GM21528 (cell line): Measurements from ENCODE around the gene FCGBP.
A peak's percentile ranks its signal among the peaks of the same experiment; 100 is the strongest.

ENCODE experiments used
- ATAC-seq: cut with Tn5 transposase; IDR thresholded peaks from one replicate; pipeline ENCODE4 v1.9.1; 2021; ENCODE audit warnings: mild to moderate bottlenecking, moderate library complexity; ENCODE audit not compliant: unreplicated experiment, low FRiP score

FCGBP gene

GRCh38 chr19:39949026-39949747 lies 14.8 kb upstream of the FCGBP start:
- no peak for ATAC-seq

GRCh38 chr19:39946532-39946931 lies 12.1 kb upstream of the FCGBP start:
- no peak for ATAC-seq

GRCh38 chr19:39943586-39943985 lies 9.2 kb upstream of the FCGBP start:
- no peak for ATAC-seq

- ATAC-seq = no peak
Measured at GRCh38 chr19:39942366-39942730, 7.9 kb upstream of the FCGBP start.

- ATAC-seq = peak; percentile 56
Measured at GRCh38 chr19:39941615-39942365, 7.4 kb upstream of the FCGBP start.

- ATAC-seq = peak; percentile 15
Measured at GRCh38 chr19:39941151-39941550, 6.7 kb upstream of the FCGBP start.

GRCh38 chr19:39940221-39940833 lies 5.9 kb upstream of the FCGBP start:
- ATAC-seq = no peak

GRCh38 chr19:39939556-39939955 lies 5.1 kb upstream of the FCGBP start:
- no peak for ATAC-seq

- no peak for ATAC-seq
Measured at GRCh38 chr19:39937787-39938186, 3.4 kb upstream of the FCGBP start.

GRCh38 chr19:39937094-39937720 lies 2.8 kb upstream of the FCGBP start:
- no peak for ATAC-seq

- no peak for ATAC-seq
Measured at GRCh38 chr19:39936622-39937021, 2.2 kb upstream of the FCGBP start.

- ATAC-seq = no peak
Measured at GRCh38 chr19:39936020-39936419, 1.6 kb upstream of the FCGBP start.

GRCh38 chr19:39935364-39935661 lies 879 bp upstream of the FCGBP start:
- no peak for ATAC-seq

- ATAC-seq = no peak
Measured at GRCh38 chr19:39929750-39930149, 4.7 kb downstream of the FCGBP start.

GRCh38 chr19:39928357-39928725 lies 6.1 kb downstream of the FCGBP start:
- ATAC-seq = no peak

GRCh38 chr19:39927524-39928356 lies 6.7 kb downstream of the FCGBP start:
- no peak for ATAC-seq

GRCh38 chr19:39927076-39927475 lies 7.4 kb downstream of the FCGBP start:
- no peak for ATAC-seq

GRCh38 chr19:39926170-39926760 lies 8.2 kb downstream of the FCGBP start:
- ATAC-seq = no peak

GRCh38 chr19:39924952-39925351 lies 9.5 kb downstream of the FCGBP start:
- no peak for ATAC-seq

GRCh38 chr19:39924389-39924788 lies 10.0 kb downstream of the FCGBP start:
- no peak for ATAC-seq
